Activated naive CD4-positive, alpha-beta T cell treated with anti-CD3 and anti-CD28 coated beads, Interleukin-2, amount 50 U/mL, for 24 hours (primary cell): Measurements from ENCODE around the gene RASL12.
"Not testable (repeated sequence)": the region's sequence is repeated elsewhere in the genome, so short reads cannot be mapped to it uniquely, and the experiment has no call there.

Experiments used
- H3K27ac Mint-ChIP-seq: one replicate; pipeline ENCODE4 v1.8.0; 2021; ENCODE audit warnings: mild to moderate bottlenecking, mixed read lengths
- H3K27me3 Mint-ChIP-seq: one replicate; pipeline ENCODE4 v1.8.0; 2021; ENCODE audit warnings: mixed read lengths
- H3K36me3 Mint-ChIP-seq: one replicate; pipeline ENCODE4 v1.8.0; 2021; ENCODE audit warnings: mixed read lengths
- H3K4me1 Mint-ChIP-seq: one replicate; pipeline ENCODE4 v1.8.0; 2021; ENCODE audit warnings: mixed read lengths
- H3K4me3 Mint-ChIP-seq: one replicate; pipeline ENCODE4 v1.8.0; 2021; ENCODE audit warnings: mild to moderate bottlenecking, mixed read lengths
- H3K9me3 Mint-ChIP-seq: one replicate; pipeline ENCODE4 v1.8.0; 2021; ENCODE audit warnings: mixed read lengths

RASL12 gene

DNA sequence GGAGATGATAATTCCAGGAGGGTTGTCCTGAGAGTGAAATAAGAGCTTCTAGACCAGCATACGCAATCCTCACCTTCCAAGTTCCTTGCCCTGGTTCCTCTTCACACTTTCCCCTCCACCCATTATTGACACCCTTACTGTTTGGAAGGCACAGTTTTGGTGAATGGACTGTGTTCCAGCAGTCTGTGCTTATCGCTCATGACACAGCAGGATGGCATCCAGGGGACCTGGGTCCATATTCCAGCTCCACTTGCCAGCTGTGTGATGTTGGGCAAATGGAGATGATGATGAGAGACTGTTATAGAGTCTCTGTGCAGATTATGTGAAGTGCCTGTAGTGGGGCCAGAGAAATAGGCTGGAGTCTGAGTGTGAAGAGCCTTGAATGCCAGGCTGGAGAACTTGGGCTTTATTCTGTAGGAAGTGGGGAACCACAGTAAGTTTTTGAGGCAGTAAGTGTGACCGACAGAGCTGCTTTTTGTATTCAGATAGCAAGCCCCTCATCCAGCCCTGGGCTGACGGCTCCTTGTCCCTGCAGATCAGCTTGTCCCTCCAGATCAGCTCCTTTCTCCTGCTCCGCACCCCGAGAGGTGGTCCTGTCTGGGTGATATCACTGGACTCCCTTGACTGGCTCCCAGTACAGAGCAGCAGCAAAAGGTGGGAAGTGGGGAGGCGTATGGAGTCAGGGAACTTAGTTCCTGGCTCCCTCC lies 16.9 kb upstream of the RASL12 start:
- Mint-ChIP-seq H3K9me3 (no peaks in the 10 kb centered on the region), H3K36me3 (no peaks in the 10 kb centered on the region), H3K27ac (no peak overlapping the region), H3K4me1 (peaks cover 19% of the 10 kb centered on the region), H3K27me3 (no peaks in the 10 kb centered on the region), H3K4me3 (no peak overlapping the region)

DNA sequence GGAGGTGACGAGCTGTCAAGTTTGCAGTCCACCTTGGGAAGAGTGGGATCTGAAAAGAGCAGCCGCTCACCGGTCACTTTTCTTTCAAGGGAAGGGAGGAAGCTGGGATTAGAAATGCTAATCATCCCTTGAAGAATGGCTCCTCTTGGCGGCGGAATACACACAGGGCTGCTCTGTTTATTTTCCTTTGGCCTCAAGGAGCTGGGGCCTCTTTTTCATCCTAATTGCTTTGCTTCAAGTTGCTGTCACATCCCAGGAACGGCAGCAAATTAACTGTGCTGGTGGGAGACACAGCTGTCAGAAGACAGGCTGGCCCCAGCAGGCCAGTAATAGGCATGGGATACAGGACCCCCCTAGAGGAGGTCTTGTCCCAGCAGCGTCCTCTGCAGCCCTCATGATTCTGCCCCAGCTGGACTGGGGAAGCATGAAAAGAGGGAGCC lies 15.5 kb upstream of the RASL12 start:
- peaks cover 19% of the 10 kb centered on the region for H3K4me1 Mint-ChIP-seq
- H3K9me3 Mint-ChIP-seq = no peaks in the 10 kb centered on the region
- no peak overlapping the region for H3K27ac Mint-ChIP-seq
- H3K27me3 Mint-ChIP-seq = peaks cover 4% of the 10 kb centered on the region
- no peaks in the 10 kb centered on the region for H3K36me3 Mint-ChIP-seq
- no peak overlapping the region for H3K4me3 Mint-ChIP-seq

DNA sequence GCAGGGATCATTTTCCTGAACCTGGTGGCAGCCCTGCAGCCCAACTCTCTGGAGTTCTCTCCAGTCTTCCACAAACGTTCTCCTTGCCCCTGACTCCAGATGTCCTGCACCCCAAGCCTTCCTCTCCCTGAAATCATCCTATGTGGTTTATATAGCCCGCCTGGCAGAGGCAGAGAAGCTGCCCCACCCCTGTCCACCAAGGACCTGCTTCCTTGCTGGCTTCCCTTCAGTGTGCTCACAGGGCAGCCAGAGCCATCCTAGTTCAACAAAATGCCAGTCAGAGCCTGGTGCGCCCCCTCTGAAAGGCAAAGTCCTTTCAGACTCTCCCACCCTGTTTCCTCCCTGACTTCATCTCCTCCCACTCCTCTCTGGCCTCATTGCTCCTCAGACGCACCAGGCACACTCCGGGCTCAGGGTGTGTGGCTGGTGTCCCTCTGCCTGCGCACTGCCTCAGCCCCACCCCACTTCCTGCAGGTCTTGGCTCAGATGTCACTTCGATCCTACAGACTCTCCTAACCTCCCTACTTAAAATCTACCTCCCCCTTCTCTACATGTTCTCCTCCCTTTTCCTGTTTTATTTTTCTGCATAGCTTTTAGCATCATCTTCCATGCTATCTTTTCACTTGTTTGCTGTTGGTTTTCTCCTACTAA lies 14.6 kb upstream of the RASL12 start:
- no peaks in the 10 kb centered on the region for H3K9me3 Mint-ChIP-seq
- H3K27me3 Mint-ChIP-seq = peaks cover 12% of the 10 kb centered on the region
- H3K4me3 Mint-ChIP-seq = peak overlapping the region; percentile 1
- peaks cover 23% of the 10 kb centered on the region for H3K4me1 Mint-ChIP-seq
- no peaks in the 10 kb centered on the region for H3K36me3 Mint-ChIP-seq
- peak overlapping the region; percentile 65 for H3K27ac Mint-ChIP-seq

DNA sequence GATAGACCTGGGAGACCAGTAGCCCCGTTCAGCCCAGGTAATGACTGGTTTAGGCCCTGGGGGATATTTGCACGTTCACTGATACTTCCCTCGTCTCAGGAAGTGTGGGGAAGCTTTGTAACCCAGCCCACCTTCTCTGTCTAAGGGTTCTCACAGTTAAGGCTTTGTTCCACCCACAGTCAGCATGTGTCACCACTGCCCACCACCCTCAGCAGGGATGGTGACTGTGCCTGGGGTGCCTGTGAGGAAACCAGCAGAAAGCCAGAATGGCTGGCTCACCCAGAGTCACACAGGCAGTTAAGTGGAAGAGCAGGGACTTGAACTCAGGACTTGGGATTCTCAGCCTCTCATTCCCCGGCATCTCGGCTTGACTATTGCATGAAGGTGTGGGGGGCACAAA lies 14.0 kb upstream of the RASL12 start:
- Mint-ChIP-seq H3K4me3 (no peak overlapping the region), H3K27ac (no peak overlapping the region), H3K27me3 (peaks cover 12% of the 10 kb centered on the region), H3K4me1 (peaks cover 23% of the 10 kb centered on the region), H3K9me3 (no peaks in the 10 kb centered on the region), H3K36me3 (no peaks in the 10 kb centered on the region)

DNA sequence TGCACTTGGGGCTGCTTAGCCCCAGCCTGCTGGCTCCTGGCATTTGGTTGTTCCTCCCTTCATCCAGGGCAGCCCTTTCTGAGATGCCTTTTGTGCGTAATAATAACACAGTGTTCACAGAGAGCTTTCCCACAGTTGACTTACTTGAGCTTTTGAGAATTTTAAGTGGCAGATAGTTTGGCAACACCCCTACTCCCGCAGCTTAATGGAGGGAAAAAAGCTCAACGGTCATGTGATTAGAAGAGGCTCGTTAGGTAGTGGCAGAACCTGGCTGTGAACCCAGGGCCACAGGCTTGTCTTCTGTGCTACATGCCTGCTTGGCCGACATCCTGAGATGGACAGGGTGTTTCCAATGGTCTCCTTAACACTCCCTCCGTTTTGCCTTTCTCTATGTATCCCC lies 13.5 kb upstream of the RASL12 start:
- no peak overlapping the region for H3K27ac Mint-ChIP-seq
- peaks cover 14% of the 10 kb centered on the region for H3K27me3 Mint-ChIP-seq
- no peaks in the 10 kb centered on the region for H3K36me3 Mint-ChIP-seq
- H3K4me3 Mint-ChIP-seq = no peak overlapping the region
- peaks cover 23% of the 10 kb centered on the region for H3K4me1 Mint-ChIP-seq
- H3K9me3 Mint-ChIP-seq = no peaks in the 10 kb centered on the region

DNA sequence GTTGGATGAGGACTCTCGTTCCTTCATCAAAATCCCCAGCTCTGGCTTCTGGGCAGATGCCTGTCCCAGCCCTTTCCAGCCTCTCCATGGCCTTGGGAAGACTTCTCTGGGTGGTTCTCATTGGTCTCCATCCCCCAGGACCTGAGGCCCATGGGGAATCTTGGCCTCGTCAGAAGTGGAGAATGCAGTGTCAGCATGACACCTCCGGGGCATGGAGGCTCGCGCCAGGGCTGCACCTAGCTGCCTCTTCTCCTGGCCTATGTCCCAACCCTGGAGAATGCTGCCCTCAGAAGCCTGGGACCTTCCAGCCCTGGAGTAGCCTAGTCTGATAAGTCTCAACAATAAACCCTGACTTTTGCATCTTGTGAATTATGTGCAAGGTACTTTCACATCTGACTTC lies 11.8 kb upstream of the RASL12 start:
- H3K27me3 Mint-ChIP-seq = peaks cover 17% of the 10 kb centered on the region
- no peaks in the 10 kb centered on the region for H3K9me3 Mint-ChIP-seq
- no peak overlapping the region for H3K4me3 Mint-ChIP-seq
- no peaks in the 10 kb centered on the region for H3K36me3 Mint-ChIP-seq
- peaks cover 23% of the 10 kb centered on the region for H3K4me1 Mint-ChIP-seq
- no peak overlapping the region for H3K27ac Mint-ChIP-seq

DNA sequence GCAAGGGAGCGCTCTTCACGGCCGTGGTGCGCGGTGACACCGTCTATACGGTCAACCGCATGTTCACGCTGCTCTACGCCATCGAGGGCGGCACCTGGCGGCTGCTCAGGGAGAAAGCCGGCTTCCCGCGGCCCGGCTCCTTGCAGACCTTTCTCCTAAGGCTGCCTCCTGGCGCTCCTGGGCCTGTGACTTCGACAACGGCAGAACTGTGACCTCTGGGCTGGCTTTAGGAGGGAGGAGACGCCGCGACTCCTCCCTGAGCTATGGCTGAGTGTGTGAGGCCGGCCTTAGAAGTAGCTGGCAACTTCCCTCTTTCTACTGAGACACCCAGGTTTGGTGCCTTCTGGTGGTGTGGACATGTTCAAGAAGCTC lies 10.2 kb upstream of the RASL12 start:
- Mint-ChIP-seq H3K4me1 (peaks cover 22% of the 10 kb centered on the region), H3K36me3 (no peaks in the 10 kb centered on the region), H3K9me3 (no peaks in the 10 kb centered on the region), H3K27ac (no peak overlapping the region), H3K4me3 (peak overlapping the region; percentile 44), H3K27me3 (peaks cover 17% of the 10 kb centered on the region)

DNA sequence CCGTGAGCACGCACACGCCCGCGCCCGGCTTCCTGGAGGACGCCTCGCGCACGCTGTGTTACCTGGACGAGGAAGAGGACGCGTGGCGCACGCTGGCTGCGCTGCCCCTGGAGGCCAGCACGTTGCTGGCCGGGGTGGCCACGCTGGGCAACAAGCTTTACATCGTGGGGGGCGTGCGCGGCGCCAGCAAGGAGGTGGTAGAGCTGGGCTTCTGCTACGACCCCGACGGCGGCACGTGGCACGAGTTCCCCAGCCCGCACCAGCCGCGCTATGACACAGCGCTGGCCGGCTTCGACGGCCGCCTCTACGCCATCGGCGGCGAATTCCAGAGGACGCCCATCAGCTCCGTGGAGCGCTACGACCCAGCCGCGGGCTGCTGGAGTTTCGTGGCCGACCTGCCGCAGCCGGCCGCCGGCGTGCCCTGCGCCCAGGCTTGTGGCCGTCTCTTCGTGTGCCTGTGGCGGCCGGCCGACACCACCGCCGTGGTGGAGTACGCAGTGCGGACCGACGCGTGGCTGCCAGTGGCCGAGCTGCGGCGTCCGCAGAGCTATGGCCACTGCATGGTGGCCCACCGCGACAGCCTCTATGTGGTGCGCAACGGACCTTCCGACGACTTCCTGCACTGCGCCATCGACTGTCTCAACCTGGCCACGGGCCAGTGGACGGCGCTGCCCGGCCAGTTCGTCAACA lies 9.6 kb upstream of the RASL12 start:
- Mint-ChIP-seq H3K4me3 (peak overlapping the region; percentile 44), H3K27ac (no peak overlapping the region), H3K36me3 (no peaks in the 10 kb centered on the region), H3K27me3 (peaks cover 17% of the 10 kb centered on the region), H3K9me3 (no peaks in the 10 kb centered on the region), H3K4me1 (peaks cover 17% of the 10 kb centered on the region)

DNA sequence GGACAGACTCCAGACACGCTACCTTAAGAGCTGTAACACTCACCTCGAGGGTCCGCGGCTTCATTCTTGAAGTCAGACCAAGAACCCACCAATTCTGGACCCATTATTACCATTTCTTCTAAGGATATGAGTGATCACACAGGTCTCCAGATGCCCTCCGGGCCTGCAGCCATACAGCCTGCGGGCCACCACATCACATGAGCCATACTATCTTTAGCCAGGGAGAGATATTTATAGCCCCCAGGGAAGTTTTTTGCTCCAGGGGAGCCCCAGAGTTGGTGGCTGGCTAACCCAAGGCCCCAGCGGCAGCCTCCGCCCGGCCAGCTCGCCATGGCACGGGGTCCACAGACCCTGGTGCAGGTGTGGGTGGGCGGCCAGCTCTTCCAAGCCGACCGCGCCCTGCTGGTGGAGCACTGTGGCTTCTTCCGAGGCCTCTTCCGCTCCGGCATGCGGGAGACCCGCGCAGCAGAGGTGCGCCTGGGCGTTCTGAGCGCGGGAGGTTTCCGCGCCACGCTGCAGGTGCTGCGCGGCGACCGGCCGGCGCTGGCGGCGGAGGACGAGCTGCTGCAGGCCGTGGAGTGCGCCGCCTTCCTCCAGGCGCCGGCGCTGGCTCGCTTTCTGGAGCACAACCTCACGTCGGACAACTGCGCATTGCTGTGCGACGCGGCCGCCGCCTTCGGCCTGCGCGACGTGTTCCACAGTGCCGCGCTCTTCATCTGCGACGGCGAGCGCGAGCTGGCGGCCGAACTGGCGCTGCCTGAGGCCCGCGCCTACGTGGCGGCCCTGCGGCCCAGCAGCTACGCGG lies 8.9 kb upstream of the RASL12 start, which contains the start of gene KBTBD13:
KBTBD13 (plus strand) TSS at position 261 of the 805 bp plus-strand sequence; CDS start at position 331, 70 bp downstream.
- Mint-ChIP-seq H3K9me3 (no peaks in the 10 kb centered on the region), H3K4me1 (peaks cover 10% of the 10 kb centered on the region), H3K36me3 (no peaks in the 10 kb centered on the region), H3K27ac (no peak within 1 kb of the TSS), H3K27me3 (peaks cover 17% of the 10 kb centered on the region), H3K4me3 (no peak within 1 kb of the TSS)

DNA sequence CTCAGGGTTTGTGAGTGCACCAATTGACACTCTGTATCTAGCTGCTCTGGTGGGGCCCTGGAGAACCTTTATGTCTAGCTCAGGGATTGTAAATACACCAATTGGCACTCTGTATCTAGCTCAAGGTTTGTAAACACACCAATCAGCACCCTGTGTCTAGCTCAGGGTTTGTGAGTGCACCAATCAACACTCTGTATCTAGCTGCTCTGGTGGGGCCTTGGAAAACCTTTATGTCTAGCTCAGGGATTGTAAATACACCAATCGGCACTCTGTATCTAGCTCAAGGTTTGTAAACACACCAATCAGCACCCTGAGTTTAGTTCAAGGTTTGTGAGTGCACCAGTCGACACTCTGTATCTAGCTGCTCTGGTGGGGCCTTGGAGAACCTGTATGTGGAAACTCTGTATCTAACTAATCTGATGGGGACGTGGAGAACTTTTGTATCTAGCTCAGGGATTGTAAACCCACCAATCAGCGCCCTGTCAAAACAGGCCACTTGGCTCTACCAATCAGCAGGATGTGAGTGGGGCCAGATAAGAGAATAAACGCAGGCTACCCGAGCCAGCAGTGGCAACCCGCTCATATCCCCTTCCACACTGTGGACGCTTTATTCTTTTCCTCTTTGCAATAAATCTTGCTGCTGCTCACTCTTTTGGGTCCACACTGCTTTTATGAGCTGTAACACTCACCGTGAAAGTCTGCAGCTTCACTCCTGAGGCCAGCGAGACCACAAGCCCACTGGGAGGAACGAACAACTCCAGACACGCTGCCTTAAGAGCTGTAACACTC lies 8.0 kb upstream of the RASL12 start:
- not testable (repeated sequence) for H3K4me1 Mint-ChIP-seq, H3K27ac Mint-ChIP-seq, H3K4me3 Mint-ChIP-seq, H3K36me3 Mint-ChIP-seq, H3K9me3 Mint-ChIP-seq
- H3K27me3 Mint-ChIP-seq = peaks cover 17% of the 10 kb centered on the region

DNA sequence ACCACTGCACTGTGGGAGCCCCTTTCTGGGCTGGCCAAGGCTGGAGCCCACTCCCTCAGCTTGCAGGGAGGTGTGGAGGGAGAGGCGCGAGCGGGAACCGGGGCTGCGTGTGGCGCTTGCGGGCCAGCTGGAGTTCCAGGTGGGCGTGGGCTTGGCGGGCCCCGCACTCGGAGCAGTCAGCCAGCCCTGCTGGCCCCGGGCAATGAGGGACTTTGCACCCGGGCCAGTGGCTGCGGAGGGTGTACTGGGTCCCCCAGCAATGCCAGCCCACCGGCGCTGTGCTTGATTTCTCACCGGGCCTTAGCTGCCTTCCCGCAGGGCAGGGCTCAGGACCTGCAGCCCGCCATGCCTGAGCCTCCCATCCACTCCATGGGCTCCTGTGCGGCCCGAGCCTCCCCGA lies 7.2 kb upstream of the RASL12 start:
- not testable (repeated sequence) for H3K4me1 Mint-ChIP-seq, H3K36me3 Mint-ChIP-seq, H3K9me3 Mint-ChIP-seq, H3K27ac Mint-ChIP-seq, H3K4me3 Mint-ChIP-seq
- H3K27me3 Mint-ChIP-seq = peaks cover 17% of the 10 kb centered on the region

DNA sequence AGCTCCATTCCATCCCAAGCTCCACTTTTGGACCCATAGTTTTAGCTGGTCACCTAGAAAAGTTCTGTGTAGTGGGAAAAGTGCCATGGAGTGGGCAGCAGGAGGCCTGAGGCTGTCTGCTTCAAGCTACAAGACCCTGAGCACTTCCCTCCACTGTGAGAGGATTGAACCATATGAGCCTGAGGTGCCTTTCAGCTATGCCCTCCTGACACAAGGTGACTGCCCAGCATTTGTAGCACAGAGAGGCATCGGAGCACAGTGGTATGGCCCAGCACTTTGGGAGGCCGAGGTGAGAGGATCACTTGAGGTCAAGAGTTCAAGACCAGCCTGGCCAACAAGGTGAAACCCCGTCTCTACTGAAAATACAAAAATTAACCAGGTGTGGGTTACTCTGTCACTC lies 4.8 kb upstream of the RASL12 start:
- Mint-ChIP-seq H3K27me3 (peaks cover 11% of the 10 kb centered on the region), H3K4me1 (peaks cover 7% of the 10 kb centered on the region), H3K4me3 (no peak overlapping the region), H3K27ac (no peak overlapping the region), H3K36me3 (no peaks in the 10 kb centered on the region), H3K9me3 (no peaks in the 10 kb centered on the region)

DNA sequence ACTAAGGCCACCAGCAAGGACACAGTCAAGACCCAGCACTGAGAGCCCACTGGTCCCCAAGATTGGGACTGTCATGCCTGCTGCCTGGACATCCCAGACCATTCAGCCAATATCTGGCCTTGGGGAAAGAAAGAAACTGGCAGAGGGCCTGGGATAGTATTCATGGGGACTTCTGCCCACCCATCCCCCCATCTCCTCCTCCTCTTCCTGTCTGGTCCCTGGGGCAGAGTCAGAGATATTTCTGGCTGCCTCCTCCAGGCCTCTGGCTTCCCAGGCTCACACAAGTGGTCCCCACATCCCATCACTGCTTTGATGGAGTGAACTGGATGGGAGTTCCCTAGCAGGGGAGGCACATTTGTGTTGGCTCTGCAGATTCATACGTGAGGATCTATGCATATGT lies 4.2 kb upstream of the RASL12 start:
- H3K9me3 Mint-ChIP-seq = no peaks in the 10 kb centered on the region
- peaks cover 10% of the 10 kb centered on the region for H3K4me1 Mint-ChIP-seq
- peaks cover 14% of the 10 kb centered on the region for H3K27me3 Mint-ChIP-seq
- no peak overlapping the region for H3K27ac Mint-ChIP-seq
- no peak overlapping the region for H3K4me3 Mint-ChIP-seq
- H3K36me3 Mint-ChIP-seq = no peaks in the 10 kb centered on the region

DNA sequence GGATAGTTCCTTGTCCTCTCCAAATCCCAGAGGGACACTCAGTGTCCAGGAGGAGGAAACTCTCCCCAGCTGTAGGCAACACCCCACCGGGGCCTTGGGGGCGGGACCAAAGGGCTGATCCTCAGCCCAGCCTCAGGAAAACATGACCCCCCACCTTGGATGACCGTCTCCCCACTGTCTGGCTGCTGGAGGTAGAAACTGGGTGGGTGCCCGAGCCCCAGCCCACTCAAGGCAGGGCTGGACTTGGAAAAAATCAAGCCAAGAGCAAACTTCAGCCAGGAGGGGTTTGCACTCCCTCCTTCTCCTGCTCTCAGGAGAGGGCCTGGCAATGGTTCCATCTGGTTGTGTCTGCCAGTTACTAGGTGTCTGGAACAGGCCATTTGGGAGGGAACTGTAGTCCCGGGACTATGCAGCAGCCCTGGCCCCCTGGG lies 3.6 kb upstream of the RASL12 start:
- Mint-ChIP-seq H3K4me1 (peaks cover 11% of the 10 kb centered on the region), H3K27me3 (peaks cover 12% of the 10 kb centered on the region), H3K4me3 (no peak overlapping the region), H3K9me3 (no peaks in the 10 kb centered on the region), H3K27ac (no peak overlapping the region), H3K36me3 (no peaks in the 10 kb centered on the region)
